ENCODE measurements around the gene DEPDC5. TPM values are rescaled to one million over a fixed set of nuclear protein-coding genes. Genes with fewer than 3 reads are reported as not detected.

Gene DEPDC5
- total and polyA plus RNA-seq, 2 of the 8 experiments (the other 6 are each of a cell fraction or from before 2014, with no cell fraction given) = 18.3 to 26.5 TPM

DNA sequence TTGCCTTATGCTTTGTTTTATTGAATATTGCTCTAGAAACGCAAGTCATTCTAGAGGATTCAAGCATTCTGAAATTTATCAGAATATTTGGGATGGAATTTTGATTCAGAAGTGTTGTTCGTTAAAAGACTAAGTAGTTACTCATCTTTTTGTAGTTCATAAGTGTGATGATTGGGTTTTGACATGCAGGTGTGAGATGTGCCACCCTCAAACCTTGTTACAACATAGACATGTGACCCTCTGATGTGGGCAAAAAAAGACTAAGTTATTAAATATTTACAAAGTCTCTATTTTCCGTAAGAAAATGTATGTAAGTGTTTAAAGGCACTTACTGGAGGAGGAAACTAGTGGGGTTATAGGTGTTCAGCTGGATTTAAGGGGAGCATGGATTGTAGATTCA lies 199.4 kb downstream of the DEPDC5 start (continued):
- TF ChIP-seq, protein P1, sequence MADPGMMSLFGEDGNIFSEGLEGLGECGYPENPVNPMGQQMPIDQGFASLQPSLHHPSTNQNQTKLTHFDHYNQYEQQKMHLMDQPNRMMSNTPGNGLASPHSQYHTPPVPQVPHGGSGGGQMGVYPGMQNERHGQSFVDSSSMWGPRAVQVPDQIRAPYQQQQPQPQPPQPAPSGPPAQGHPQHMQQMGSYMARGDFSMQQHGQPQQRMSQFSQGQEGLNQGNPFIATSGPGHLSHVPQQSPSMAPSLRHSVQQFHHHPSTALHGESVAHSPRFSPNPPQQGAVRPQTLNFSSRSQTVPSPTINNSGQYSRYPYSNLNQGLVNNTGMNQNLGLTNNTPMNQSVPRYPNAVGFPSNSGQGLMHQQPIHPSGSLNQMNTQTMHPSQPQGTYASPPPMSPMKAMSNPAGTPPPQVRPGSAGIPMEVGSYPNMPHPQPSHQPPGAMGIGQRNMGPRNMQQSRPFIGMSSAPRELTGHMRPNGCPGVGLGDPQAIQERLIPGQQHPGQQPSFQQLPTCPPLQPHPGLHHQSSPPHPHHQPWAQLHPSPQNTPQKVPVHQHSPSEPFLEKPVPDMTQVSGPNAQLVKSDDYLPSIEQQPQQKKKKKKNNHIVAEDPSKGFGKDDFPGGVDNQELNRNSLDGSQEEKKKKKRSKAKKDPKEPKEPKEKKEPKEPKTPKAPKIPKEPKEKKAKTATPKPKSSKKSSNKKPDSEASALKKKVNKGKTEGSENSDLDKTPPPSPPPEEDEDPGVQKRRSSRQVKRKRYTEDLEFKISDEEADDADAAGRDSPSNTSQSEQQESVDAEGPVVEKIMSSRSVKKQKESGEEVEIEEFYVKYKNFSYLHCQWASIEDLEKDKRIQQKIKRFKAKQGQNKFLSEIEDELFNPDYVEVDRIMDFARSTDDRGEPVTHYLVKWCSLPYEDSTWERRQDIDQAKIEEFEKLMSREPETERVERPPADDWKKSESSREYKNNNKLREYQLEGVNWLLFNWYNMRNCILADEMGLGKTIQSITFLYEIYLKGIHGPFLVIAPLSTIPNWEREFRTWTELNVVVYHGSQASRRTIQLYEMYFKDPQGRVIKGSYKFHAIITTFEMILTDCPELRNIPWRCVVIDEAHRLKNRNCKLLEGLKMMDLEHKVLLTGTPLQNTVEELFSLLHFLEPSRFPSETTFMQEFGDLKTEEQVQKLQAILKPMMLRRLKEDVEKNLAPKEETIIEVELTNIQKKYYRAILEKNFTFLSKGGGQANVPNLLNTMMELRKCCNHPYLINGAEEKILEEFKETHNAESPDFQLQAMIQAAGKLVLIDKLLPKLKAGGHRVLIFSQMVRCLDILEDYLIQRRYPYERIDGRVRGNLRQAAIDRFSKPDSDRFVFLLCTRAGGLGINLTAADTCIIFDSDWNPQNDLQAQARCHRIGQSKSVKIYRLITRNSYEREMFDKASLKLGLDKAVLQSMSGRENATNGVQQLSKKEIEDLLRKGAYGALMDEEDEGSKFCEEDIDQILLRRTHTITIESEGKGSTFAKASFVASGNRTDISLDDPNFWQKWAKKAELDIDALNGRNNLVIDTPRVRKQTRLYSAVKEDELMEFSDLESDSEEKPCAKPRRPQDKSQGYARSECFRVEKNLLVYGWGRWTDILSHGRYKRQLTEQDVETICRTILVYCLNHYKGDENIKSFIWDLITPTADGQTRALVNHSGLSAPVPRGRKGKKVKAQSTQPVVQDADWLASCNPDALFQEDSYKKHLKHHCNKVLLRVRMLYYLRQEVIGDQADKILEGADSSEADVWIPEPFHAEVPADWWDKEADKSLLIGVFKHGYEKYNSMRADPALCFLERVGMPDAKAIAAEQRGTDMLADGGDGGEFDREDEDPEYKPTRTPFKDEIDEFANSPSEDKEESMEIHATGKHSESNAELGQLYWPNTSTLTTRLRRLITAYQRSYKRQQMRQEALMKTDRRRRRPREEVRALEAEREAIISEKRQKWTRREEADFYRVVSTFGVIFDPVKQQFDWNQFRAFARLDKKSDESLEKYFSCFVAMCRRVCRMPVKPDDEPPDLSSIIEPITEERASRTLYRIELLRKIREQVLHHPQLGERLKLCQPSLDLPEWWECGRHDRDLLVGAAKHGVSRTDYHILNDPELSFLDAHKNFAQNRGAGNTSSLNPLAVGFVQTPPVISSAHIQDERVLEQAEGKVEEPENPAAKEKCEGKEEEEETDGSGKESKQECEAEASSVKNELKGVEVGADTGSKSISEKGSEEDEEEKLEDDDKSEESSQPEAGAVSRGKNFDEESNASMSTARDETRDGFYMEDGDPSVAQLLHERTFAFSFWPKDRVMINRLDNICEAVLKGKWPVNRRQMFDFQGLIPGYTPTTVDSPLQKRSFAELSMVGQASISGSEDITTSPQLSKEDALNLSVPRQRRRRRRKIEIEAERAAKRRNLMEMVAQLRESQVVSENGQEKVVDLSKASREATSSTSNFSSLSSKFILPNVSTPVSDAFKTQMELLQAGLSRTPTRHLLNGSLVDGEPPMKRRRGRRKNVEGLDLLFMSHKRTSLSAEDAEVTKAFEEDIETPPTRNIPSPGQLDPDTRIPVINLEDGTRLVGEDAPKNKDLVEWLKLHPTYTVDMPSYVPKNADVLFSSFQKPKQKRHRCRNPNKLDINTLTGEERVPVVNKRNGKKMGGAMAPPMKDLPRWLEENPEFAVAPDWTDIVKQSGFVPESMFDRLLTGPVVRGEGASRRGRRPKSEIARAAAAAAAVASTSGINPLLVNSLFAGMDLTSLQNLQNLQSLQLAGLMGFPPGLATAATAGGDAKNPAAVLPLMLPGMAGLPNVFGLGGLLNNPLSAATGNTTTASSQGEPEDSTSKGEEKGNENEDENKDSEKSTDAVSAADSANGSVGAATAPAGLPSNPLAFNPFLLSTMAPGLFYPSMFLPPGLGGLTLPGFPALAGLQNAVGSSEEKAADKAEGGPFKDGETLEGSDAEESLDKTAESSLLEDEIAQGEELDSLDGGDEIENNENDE (IDR thresholded peaks at IDR 0.05; ENCODE audit: insufficient replicate concordance, low read length) = no peak
- TF ChIP-seq SRF (IDR thresholded peaks at IDR 0.05; ENCODE audit: low read depth, low read length) (no peak), KDM4A (IDR thresholded peaks at IDR 0.05; ENCODE audit: low read depth, low read length, severe bottlenecking) (no peak)
